Panc1 (cell line): ENCODE data around the gene RBM19. TPM values are rescaled to one million over a fixed set of nuclear protein-coding genes. Genes with fewer than 3 reads are reported as not detected.

Experiments used
- ATAC-seq: fragments of 200-7000 bp; cut with Tn5 transposase; 2 replicates; pipeline ENCODE4 v1.9.1; 2020; ENCODE audit warnings: mild to moderate bottlenecking, moderate library complexity
- BruUV-seq: library from RNA; stranded (reverse); fragments of 400-500 nt; replicated peaks from 2 replicates; lab custom pipeline; 2021; lab: Mats Ljungman, UMichigan
- CTCF ChIA-PET: fragments of 300-600 bp; sonication (Branson Sonifier 250); formaldehyde crosslinking; loops from one replicate; lab custom pipeline; 2022; ENCODE audit warnings: antibody characterized with exemption; lab: Charles Lee
- POLR2A ChIA-PET: fragments of 300-600 bp; sonication (Branson Sonifier 250); formaldehyde crosslinking; loops from one replicate; lab custom pipeline; 2022; ENCODE audit warnings: antibody characterized with exemption; lab: Charles Lee
- DNase-seq: peaks from one replicate; pipeline ENCODE4 v3.0.0-alpha.2; 2010; ENCODE audit warnings: low read depth, low spot score
- H3K27ac ChIP-seq: 2 replicates; pipeline ENCODE4 v1.5.1; 2011; ENCODE audit warnings: mild to moderate bottlenecking, low read length, inconsistent platforms
- H3K27me3 ChIP-seq: fragments of 200-500 bp; sonication (Bioruptor generic); 2 replicates; pipeline ENCODE4 v1.6.0; 2014; ENCODE audit warnings: low read length, inconsistent platforms; ENCODE audit not compliant: control insufficient read depth, insufficient read depth
- H3K36me3 ChIP-seq: fragments of 200-500 bp; sonication (Bioruptor generic); 2 replicates; pipeline ENCODE4 v1.5.1; 2014; ENCODE audit warnings: inconsistent platforms, mild to moderate bottlenecking, low read length, moderate library complexity; ENCODE audit not compliant: control insufficient read depth, insufficient read depth
- H3K4me1 ChIP-seq: 2 replicates; pipeline ENCODE4 v1.5.1; 2011; ENCODE audit warnings: inconsistent platforms, mild to moderate bottlenecking, low read length, moderate library complexity; ENCODE audit not compliant: control insufficient read depth, insufficient read depth
- H3K4me3 ChIP-seq, 2 experiments: 2 replicates each; pipeline ENCODE4 v1.5.1; 2011 to 2012; ENCODE audit warnings: low read depth in 2 of 2, low read length in 2 of 2, mild to moderate bottlenecking in 2 of 2, inconsistent platforms in 1 of 2, moderate library complexity in 1 of 2
- H3K9me3 ChIP-seq: fragments of 200-500 bp; sonication (Bioruptor generic); 2 replicates; pipeline ENCODE4 v1.5.1; 2014; ENCODE audit warnings: low read depth, mild to moderate bottlenecking, inconsistent platforms, low read length, moderate library complexity; ENCODE audit not compliant: control insufficient read depth, insufficient read depth
- POLR2AphosphoS5 ChIP-seq: IDR thresholded peaks from 2 replicates; pipeline ENCODE4 v1.6.1; 2012; ENCODE audit warnings: mild to moderate bottlenecking, low read depth, low read length, moderate library complexity
- SIN3A ChIP-seq: IDR thresholded peaks from 2 replicates; pipeline ENCODE4 v1.6.1; 2012; ENCODE audit warnings: low read depth, mild to moderate bottlenecking, low read length, moderate library complexity, borderline replicate concordance; ENCODE audit not compliant: insufficient read depth
- TCF7L2 ChIP-seq: IDR thresholded peaks from 2 replicates; pipeline ENCODE4 v1.6.1; 2011; ENCODE audit warnings: mild to moderate bottlenecking, low read depth, low read length, inconsistent platforms
- in situ Hi-C: cut with HindIII; loops from 2 replicates; pipeline ENCODE4 v1.10.0; 2016; ENCODE audit warnings: low sequenced_read_pairs, low pct_unique_long_range_greater_than_20kb
- intact Hi-C: fragments of 100-400 bp; cut with micrococcal nuclease; formaldehyde crosslinking; loops from one replicate; pipeline ENCODE4 v1.10.0; 2022; ENCODE audit not compliant: unreplicated experiment
- total RNA-seq: library from RNA; stranded (reverse); gene quantifications from one replicate; pipeline ENCODE4 v1.2.1, GENCODE V29; 2021; ENCODE audit not compliant: unreplicated experiment
- TF ChIP-seq, protein P1 (sequence below): fragments of 450-650 bp; IDR thresholded peaks from 2 replicates; pipeline ENCODE4 v1.5.1; 2017; ENCODE audit warnings: mild to moderate bottlenecking
- TF ChIP-seq, protein P2 (sequence below), 2 experiments: IDR thresholded peaks; 2 replicates each; pipeline ENCODE4 v1.6.1; 2011 to 2012; ENCODE audit warnings: low read depth in 2 of 2, control low read depth in 1 of 2, low read length in 1 of 2, mild to moderate bottlenecking in 1 of 2, moderate library complexity in 1 of 2; ENCODE audit not compliant: insufficient read depth in 1 of 2

RBM19 gene
- total RNA-seq, 1 experiment from 2014 or later: 44.8 TPM

DNA sequence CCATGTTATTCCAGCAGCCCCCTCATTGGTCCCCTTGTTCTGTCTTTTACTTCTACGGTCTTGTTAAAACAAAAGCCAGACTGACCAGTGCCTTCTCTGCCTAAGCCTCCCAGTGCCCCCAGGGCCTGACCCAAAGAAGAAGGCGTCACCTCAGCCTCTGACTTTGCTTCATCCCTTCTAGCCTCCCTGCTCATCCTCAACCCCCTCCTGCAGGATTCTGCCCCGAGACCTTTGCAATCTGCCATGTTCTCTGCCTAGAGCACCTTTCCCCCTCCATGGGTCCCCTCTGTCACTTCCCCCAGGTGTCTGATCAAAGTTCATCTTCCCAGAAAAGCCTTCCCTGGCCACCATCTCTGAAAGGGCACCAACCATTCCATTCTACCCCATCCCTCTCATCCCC is 7.9 kb upstream of the RBM19 start:
- Histone ChIP-seq H3K36me3 (no peaks in the 10 kb centered on the region), H3K4me1 (no peaks in the 10 kb centered on the region), H3K4me3 (no peak overlapping the region), H3K9me3 (no peaks in the 10 kb centered on the region), H3K27ac (no peak overlapping the region), H3K27me3 (peaks cover 16% of the 10 kb centered on the region)
- ChIA-PET CTCF (no interaction called here), POLR2A (no interaction called here)
- DNase-seq (no peak), ATAC-seq (no peak)
- TF ChIP-seq TCF7L2: no peak
- no peak for TF ChIP-seq POLR2AphosphoS5
- TF ChIP-seq, protein P1, sequence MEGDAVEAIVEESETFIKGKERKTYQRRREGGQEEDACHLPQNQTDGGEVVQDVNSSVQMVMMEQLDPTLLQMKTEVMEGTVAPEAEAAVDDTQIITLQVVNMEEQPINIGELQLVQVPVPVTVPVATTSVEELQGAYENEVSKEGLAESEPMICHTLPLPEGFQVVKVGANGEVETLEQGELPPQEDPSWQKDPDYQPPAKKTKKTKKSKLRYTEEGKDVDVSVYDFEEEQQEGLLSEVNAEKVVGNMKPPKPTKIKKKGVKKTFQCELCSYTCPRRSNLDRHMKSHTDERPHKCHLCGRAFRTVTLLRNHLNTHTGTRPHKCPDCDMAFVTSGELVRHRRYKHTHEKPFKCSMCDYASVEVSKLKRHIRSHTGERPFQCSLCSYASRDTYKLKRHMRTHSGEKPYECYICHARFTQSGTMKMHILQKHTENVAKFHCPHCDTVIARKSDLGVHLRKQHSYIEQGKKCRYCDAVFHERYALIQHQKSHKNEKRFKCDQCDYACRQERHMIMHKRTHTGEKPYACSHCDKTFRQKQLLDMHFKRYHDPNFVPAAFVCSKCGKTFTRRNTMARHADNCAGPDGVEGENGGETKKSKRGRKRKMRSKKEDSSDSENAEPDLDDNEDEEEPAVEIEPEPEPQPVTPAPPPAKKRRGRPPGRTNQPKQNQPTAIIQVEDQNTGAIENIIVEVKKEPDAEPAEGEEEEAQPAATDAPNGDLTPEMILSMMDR: no peak
- TF ChIP-seq, protein P2, sequence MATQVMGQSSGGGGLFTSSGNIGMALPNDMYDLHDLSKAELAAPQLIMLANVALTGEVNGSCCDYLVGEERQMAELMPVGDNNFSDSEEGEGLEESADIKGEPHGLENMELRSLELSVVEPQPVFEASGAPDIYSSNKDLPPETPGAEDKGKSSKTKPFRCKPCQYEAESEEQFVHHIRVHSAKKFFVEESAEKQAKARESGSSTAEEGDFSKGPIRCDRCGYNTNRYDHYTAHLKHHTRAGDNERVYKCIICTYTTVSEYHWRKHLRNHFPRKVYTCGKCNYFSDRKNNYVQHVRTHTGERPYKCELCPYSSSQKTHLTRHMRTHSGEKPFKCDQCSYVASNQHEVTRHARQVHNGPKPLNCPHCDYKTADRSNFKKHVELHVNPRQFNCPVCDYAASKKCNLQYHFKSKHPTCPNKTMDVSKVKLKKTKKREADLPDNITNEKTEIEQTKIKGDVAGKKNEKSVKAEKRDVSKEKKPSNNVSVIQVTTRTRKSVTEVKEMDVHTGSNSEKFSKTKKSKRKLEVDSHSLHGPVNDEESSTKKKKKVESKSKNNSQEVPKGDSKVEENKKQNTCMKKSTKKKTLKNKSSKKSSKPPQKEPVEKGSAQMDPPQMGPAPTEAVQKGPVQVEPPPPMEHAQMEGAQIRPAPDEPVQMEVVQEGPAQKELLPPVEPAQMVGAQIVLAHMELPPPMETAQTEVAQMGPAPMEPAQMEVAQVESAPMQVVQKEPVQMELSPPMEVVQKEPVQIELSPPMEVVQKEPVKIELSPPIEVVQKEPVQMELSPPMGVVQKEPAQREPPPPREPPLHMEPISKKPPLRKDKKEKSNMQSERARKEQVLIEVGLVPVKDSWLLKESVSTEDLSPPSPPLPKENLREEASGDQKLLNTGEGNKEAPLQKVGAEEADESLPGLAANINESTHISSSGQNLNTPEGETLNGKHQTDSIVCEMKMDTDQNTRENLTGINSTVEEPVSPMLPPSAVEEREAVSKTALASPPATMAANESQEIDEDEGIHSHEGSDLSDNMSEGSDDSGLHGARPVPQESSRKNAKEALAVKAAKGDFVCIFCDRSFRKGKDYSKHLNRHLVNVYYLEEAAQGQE (IDR thresholded peaks at IDR 0.05; ENCODE audit: insufficient read depth in 1 of 2, low read depth in 2 of 2, low read length in 1 of 2): no peak
- no peak for TF ChIP-seq SIN3A
- no TSS peak for BruUV-seq
- in situ Hi-C loops: no loop called here
- intact Hi-C loops: no loop called here

DNA sequence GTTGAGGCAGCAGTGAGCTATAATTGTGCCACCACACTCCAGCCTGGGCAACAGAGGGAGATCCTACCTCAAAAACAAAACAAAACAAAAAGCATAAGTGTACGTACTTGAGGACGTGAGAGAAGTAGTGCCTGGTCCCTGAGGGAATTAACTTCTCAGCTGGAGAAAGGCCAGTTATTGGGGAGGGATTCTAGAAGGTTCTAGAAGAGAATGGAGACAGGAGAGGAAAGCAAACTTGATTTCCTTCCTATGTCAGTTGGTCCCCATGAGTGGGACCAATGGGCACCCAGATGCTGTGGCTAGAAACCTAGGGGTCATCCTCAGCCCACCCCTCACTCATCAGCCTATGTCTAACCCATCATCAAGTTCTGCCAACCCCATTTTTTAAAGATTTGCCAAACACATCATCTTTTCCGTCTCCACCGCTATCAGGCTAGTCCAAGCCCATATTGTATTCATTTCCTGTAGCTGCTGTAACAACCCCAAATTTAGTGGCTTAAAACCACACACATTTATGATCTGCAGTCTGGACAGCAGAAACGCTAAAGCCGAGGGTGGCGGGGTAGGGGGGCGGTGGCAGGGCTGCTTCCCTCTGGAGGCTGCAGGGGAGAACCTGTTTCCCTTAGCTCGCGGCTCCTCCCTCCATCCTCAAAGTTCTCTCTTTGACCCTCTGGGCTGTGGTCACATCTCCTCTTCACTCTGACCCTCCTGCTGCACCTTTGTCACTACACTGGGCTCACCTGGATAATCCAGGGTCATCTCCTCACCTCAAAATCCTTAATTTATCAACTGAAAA is 7.2 kb upstream of the RBM19 start:
- ChIA-PET CTCF (no interaction called here), POLR2A (no interaction called here)
- TF ChIP-seq, protein P2 (IDR thresholded peaks at IDR 0.05; ENCODE audit: insufficient read depth in 1 of 2, low read depth in 2 of 2, low read length in 1 of 2): no peak
- TF ChIP-seq POLR2AphosphoS5: no peak
- TF ChIP-seq, protein P1: no peak
- TF ChIP-seq TCF7L2: no peak
- no peak for TF ChIP-seq SIN3A
- H3K27ac ChIP-seq: no peak overlapping the region
- no peaks in the 10 kb centered on the region for H3K9me3 ChIP-seq
- peaks cover 17% of the 10 kb centered on the region for H3K27me3 ChIP-seq
- BruUV-seq: no TSS peak
- no peak for ATAC-seq
- intact Hi-C loops: no loop called here
- no peak overlapping the region for H3K4me3 ChIP-seq
- DNase-seq: no peak
- H3K36me3 ChIP-seq: no peaks in the 10 kb centered on the region
- in situ Hi-C loops: no loop called here
- H3K4me1 ChIP-seq: no peaks in the 10 kb centered on the region
